AG04449 (cell line): ENCODE data around the gene IQSEC1.

Source experiments
- CTCF ChIA-PET: fragments of 350-600 bp; formaldehyde crosslinking; extraction: SDS; loops from one replicate; lab custom pipeline; 2021; ENCODE audit warnings: antibody characterized with exemption; lab: Yijun Ruan, JAX
- POLR2A ChIA-PET: fragments of 400-600, 350-600 bp; formaldehyde crosslinking; extraction: SDS; loops from one replicate; lab custom pipeline; 2020; ENCODE audit warnings: antibody characterized with exemption, inconsistent platforms; lab: Yijun Ruan, JAX
- DNase-seq: peaks from one replicate; pipeline ENCODE4 v3.0.0-alpha.2; 2010; ENCODE audit warnings: low read depth, low spot score
- H3K4me3 ChIP-seq: 2 replicates; pipeline ENCODE4 v1.5.1; 2011; ENCODE audit warnings: low read depth, mild to moderate bottlenecking, control low read depth, low read length
- TF ChIP-seq, protein P1 (sequence below): IDR thresholded peaks from one replicate; pipeline ENCODE4 v1.5.1; 2011; ENCODE audit warnings: mild to moderate bottlenecking, moderate library complexity, low read length, control low read depth, inconsistent platforms; ENCODE audit not compliant: insufficient read depth; ENCODE audit errors: missing control alignments

Gene IQSEC1

DNA sequence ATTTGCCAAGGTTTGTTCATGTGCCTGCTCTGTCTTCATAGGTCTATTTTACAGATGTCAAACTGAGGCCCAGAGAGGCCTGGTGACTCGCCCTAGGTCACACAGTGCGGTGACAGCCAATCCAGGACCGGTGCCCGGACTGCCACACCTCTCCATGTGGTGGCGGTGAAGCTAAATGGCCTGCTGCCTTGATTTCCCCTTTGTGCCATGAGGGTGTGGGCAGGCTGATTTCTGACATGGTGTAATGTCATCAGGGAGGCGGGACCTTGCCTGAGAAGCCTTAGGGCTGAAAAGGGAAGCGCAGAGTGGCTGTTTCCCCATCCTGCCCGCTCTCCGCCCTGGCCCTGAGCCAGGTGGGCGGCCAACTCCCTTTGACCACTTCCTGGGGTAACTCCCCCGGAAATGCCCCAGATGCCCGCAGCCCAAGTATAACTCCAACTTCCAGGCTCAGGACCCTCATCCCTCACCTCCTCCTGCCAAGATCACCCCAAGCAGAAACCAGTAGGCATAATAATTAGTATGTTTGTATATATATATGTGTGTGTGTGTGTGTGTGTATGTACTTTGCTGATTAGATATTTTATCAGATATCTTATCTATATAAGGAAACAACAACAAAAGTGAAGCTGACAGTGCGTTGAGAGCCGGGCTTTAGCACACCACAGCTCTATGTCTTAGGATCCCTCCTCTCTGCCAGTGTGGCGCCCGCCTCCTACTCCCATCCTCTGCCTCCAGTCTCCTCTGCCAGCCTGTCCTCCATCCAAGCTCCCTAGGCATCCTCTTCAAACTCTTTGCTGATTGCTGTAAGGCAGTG, 63.9 kb downstream of the IQSEC1 start:
- ChIA-PET POLR2A (no interaction called here), CTCF (interaction anchor here (0.8 to 5.2 kb wide), 3 partner anchors 14 to 26 kb away, joined by 3 to 22 read pairs (median 4); no protein-coding TSS in a partner anchor)
- DNase-seq = no peak
- H3K4me3 ChIP-seq = no peak overlapping the region
- TF ChIP-seq, protein P1, sequence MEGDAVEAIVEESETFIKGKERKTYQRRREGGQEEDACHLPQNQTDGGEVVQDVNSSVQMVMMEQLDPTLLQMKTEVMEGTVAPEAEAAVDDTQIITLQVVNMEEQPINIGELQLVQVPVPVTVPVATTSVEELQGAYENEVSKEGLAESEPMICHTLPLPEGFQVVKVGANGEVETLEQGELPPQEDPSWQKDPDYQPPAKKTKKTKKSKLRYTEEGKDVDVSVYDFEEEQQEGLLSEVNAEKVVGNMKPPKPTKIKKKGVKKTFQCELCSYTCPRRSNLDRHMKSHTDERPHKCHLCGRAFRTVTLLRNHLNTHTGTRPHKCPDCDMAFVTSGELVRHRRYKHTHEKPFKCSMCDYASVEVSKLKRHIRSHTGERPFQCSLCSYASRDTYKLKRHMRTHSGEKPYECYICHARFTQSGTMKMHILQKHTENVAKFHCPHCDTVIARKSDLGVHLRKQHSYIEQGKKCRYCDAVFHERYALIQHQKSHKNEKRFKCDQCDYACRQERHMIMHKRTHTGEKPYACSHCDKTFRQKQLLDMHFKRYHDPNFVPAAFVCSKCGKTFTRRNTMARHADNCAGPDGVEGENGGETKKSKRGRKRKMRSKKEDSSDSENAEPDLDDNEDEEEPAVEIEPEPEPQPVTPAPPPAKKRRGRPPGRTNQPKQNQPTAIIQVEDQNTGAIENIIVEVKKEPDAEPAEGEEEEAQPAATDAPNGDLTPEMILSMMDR = no peak

DNA sequence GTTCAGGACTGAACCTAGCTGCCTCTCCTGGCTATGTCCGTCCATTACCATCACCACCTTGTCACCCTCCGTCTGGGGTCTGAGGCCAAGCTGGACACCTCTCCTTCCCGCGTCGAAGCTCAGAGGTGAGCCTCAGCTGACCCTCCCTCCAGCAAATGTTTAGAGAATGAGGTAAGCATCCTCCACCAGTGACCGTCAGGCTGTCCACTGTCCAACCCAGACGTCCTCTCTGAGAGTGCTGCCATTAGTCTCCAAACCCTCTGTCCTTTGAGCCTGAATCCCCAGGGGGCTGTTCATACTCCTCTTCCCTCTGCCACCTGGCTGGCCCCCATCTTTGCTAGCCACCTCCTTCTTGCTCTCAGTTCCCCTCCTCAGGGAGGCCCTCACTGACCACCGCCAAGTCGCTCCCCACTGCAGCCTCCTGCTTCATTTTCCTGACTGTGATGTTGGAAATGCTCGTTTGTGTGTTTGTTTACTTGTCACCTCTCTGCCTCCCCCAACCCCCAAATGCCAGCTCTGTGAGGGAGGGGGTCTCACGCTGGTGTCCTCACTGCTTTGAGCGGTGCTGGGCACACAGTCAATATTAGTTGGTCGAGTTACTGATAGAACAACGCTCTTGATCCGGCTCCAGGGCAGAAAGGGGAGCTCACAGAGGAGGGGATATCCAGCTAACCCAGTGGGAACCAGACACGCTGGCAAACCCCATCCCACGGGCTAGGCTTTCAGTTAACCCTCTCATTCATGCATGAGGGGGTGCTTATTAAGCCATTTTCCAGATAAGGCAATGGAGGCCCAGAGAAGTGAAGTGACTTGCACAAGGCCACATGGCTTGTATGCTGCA, 64.9 kb downstream of the IQSEC1 start:
- ChIA-PET POLR2A (no interaction called here), CTCF (interaction anchor here (0.9 to 5.2 kb wide), 2 partner anchors 11 to 13 kb away, joined by 3 to 22 read pairs; no protein-coding TSS in a partner anchor)
- no peak overlapping the region for H3K4me3 ChIP-seq
- TF ChIP-seq, protein P1 = no peak
- no peak for DNase-seq

DNA sequence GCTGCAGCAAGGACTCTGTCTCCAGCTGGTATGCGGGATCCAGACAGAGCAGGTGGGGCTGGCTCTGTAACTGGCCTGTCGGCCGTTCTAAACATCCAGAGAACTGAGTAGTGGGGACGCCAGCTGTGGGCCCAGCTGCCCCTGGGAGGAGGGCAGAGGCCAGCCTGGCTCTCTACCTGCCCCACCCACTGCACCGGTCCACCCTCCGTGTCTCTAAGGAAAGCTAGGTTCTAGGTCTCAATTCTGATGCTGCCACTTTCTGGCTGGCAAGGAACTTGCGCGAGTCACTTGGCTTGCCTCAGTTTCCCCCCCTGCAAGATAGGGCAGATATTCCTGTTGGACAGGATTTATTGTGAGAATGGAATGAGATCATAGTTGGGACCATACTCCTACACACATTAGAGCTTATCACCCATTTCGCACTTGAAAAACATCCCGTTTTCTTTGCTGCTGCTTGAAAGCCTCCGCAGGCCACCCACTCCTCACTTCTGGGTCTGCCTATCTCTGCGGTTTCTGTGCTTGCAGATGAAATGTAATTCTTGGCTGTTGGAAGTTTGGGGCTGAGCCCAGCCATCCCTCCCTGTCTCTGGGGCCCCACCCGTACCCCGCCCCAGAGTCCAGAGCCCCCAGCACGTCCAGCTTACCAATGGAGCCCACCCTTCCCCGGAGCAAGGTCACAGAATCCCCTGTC, 65.8 kb downstream of the IQSEC1 start:
- CTCF ChIA-PET = interaction anchor here (0.9 to 5.2 kb wide), 3 partner anchors 10 to 18 kb away, joined by 3 to 46 read pairs (median 4); no protein-coding TSS in a partner anchor
- H3K4me3 ChIP-seq = no peak overlapping the region
- TF ChIP-seq, protein P1 = no peak

DNA sequence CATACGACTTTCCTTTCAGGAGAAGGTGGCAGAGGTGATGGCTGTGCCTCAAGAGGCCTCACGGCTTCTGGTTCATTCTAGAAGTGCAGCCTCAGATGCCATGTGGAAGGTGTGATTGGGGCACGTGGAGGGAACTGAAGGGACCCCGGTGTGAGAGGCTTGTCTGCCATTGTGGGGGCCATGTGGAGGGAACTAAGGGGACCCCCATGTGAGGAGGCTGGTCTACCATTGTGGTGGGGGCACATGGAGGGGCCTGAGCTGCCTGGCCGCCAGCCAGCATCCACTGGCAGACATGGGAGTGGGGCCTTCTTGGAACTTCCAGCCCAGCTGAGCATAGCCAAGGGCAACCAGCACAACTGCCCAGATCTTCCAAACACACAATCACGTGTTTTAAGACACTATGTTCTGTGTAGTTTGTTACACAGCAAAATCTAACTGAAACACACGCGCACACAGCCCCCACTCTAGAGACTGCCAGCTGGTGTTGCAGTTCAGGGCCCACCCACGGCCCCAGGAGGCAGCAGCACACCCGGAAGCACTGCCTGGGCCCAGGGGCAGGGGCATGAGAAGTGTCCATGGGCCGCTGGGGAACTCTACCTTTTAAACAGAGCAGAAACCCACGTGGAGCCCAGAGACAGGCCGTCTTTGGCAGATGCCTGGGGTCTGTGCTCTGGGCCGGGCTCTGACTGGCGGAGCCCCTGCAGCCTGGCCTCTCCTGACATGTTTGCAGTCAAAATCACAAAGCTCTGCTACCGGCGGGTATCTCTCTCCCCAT, 66.8 kb downstream of the IQSEC1 start:
- H3K4me3 ChIP-seq = no peak overlapping the region
- ChIA-PET POLR2A (no interaction called here), CTCF (interaction anchor here (1.1 to 5.2 kb wide), 3 partner anchors 11 to 165 kb away, joined by 3 to 46 read pairs (median 4); no protein-coding TSS in a partner anchor)
- DNase-seq = no peak
- TF ChIP-seq, protein P1 = no peak

More for the DNA sequence above, 65.8 kb downstream of the IQSEC1 start:
- POLR2A ChIA-PET = no interaction called here
- DNase-seq = no peak

DNA sequence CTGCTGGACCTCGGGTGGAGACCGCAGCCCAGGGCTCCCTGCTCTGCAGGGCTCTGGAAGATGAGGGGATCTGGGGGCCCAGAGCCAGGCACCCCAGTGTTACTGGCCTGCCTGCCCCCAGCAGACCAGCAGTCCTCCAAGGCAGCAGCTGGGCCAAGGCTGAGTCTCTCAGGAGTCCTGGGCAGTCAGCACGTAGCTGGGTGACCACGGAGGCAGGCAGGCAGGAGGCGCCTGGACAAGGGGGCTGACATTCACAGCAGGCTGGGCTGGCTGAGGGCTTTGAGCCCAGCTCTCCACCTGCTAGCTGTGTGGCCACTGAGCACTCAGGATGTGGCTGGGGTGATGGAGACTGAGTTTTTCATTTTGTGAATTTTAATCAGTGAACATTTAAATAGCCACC, 67.9 kb downstream of the IQSEC1 start:
- CTCF ChIA-PET = interaction anchor here (1.1 to 5.2 kb wide), 3 partner anchors 10 to 164 kb away, joined by 3 to 46 read pairs (median 13); no protein-coding TSS in a partner anchor
- TF ChIP-seq, protein P1 = no peak
- no peak overlapping the region for H3K4me3 ChIP-seq
- POLR2A ChIA-PET = no interaction called here
- no peak for DNase-seq
